Endothelial cell of umbilical vein (primary cell): ENCODE data around the gene OR2Z1. TPM values are rescaled to one million over a fixed set of nuclear protein-coding genes. Genes with fewer than 3 reads are reported as not detected.

Source experiments
- BruUV-seq: library from RNA; stranded (reverse); fragments of 400-500 nt; replicated peaks from 2 replicates; lab custom pipeline; 2021; lab: Mats Ljungman, UMichigan
- CTCF ChIA-PET: fragments of 300-600, 350-600 bp; sonication (Branson Sonifier 250); formaldehyde crosslinking; loops from one replicate; lab custom pipeline; 2021; ENCODE audit warnings: antibody characterized with exemption, inconsistent platforms; lab: Charles Lee
- POLR2A ChIA-PET: fragments of 300-600, 350-600 bp; sonication (Branson Sonifier 250); formaldehyde crosslinking; loops from one replicate; lab custom pipeline; 2021; ENCODE audit warnings: antibody characterized with exemption, inconsistent platforms; lab: Charles Lee
- DNase-seq: peaks from one replicate; pipeline ENCODE4 v3.0.0-alpha.2; 2011; ENCODE audit warnings: low read depth, low spot score
- FAIRE-seq: peaks from 2 replicates; lab custom pipeline; 2011; peaks lifted over from hg19 to GRCh38; lab: Jason Lieb, UNC
- H2AFZ ChIP-seq: 2 replicates; pipeline ENCODE4 v1.6.0; 2012; ENCODE audit warnings: low read depth, low read length, control low read depth, inconsistent platforms
- H3K27ac ChIP-seq: 2 replicates; pipeline ENCODE4 v1.5.1; 2011; ENCODE audit warnings: low read depth, mild to moderate bottlenecking, control low read depth, low read length, moderate library complexity; ENCODE audit not compliant: insufficient read depth
- H3K27me3 ChIP-seq, 2 experiments: 2 replicates each; pipeline versions ENCODE4 v1.6.0 to v1.6.1; 2011; ENCODE audit warnings: low read length in 2 of 2, mixed read lengths in 1 of 2; ENCODE audit not compliant: control insufficient read depth in 2 of 2, insufficient read depth in 2 of 2
- H3K36me3 ChIP-seq, 2 experiments: 2 replicates in 1 of 2; 3 replicates in 1 of 2; pipeline ENCODE4 v1.5.1; 2011; ENCODE audit warnings: low read length in 2 of 2, mild to moderate bottlenecking in 1 of 2, moderate library complexity in 1 of 2; ENCODE audit not compliant: control insufficient read depth in 2 of 2, insufficient read depth in 2 of 2; ENCODE audit errors: extremely low read depth in 1 of 2
- H3K4me1 ChIP-seq: 3 replicates; pipeline ENCODE4 v1.5.1; 2011; ENCODE audit warnings: mild to moderate bottlenecking, low read length; ENCODE audit not compliant: control insufficient read depth, insufficient read depth; ENCODE audit errors: extremely low read depth
- H3K4me2 ChIP-seq: 2 replicates; pipeline ENCODE4 v1.6.1; 2011; ENCODE audit warnings: low read length, control low read depth, mixed read lengths; ENCODE audit not compliant: insufficient read depth
- H3K4me3 ChIP-seq, 3 experiments: fragments of 200-600 bp in 1 of 3; sonication (generic), shearing (Covaris generic) in 1 of 3; replicated peaks in 1 of 3; 2 replicates each; pipeline ENCODE4 v1.5.1; 2011 to 2016; ENCODE audit warnings: control low read depth in 3 of 3, low read length in 3 of 3, mild to moderate bottlenecking in 2 of 3, inconsistent platforms in 1 of 3, low read depth in 1 of 3, moderate library complexity in 1 of 3; ENCODE audit not compliant: insufficient read depth in 1 of 3
- H3K79me2 ChIP-seq: 2 replicates; pipeline ENCODE4 v1.6.0; 2012; ENCODE audit warnings: low read length, inconsistent platforms; ENCODE audit not compliant: control insufficient read depth, insufficient read depth
- H3K9ac ChIP-seq: replicated peaks from 2 replicates; pipeline ENCODE3; 2011; ENCODE audit warnings: low read length, control low read depth; ENCODE audit not compliant: insufficient read depth; ENCODE audit errors: extremely low read depth
- H3K9me1 ChIP-seq: replicated peaks from 3 replicates; pipeline ENCODE4 v1.6.0; 2011; ENCODE audit warnings: mild to moderate bottlenecking, low read length; ENCODE audit not compliant: control insufficient read depth, insufficient read depth; ENCODE audit errors: extremely low read depth
- H3K9me3 ChIP-seq: replicated peaks from 2 replicates; pipeline ENCODE4 v1.5.1; 2012; ENCODE audit warnings: low read length, inconsistent platforms; ENCODE audit not compliant: control insufficient read depth, insufficient read depth
- H4K20me1 ChIP-seq: replicated peaks from 2 replicates; pipeline ENCODE3; 2011; ENCODE audit warnings: mild to moderate bottlenecking, low read length; ENCODE audit not compliant: control insufficient read depth, insufficient read depth; ENCODE audit errors: extremely low read depth
- CTCF ChIP-seq, 2 donors: IDR thresholded peaks; 1 replicate in 1 of 2; 2 replicates in 1 of 2; pipeline ENCODE4 v1.5.1; 2011; ENCODE audit warnings: low read length in 2 of 2, mild to moderate bottlenecking in 2 of 2, moderate library complexity in 2 of 2, control low read depth in 1 of 2, inconsistent platforms in 1 of 2, low read depth in 1 of 2; ENCODE audit not compliant: insufficient read depth in 1 of 2; ENCODE audit errors: extremely low read depth in 1 of 2
- EZH2 ChIP-seq: IDR thresholded peaks from 2 replicates; pipeline ENCODE4 v1.6.1; 2012; ENCODE audit warnings: borderline replicate concordance, low read depth, mild to moderate bottlenecking, moderate library complexity, low read length, inconsistent platforms; ENCODE audit not compliant: severe bottlenecking
- FOS ChIP-seq: IDR thresholded peaks from 2 replicates; pipeline ENCODE4 v1.6.1; 2011; ENCODE audit warnings: mild to moderate bottlenecking, low read length, moderate library complexity, borderline replicate concordance; ENCODE audit not compliant: insufficient read depth
- JUN ChIP-seq: IDR thresholded peaks from 2 replicates; pipeline ENCODE4 v1.6.1; 2011; ENCODE audit warnings: borderline replicate concordance, low read depth; ENCODE audit not compliant: insufficient read length, insufficient read depth
- MAX ChIP-seq: IDR thresholded peaks from 2 replicates; pipeline ENCODE4 v1.6.1; 2011; ENCODE audit not compliant: insufficient read depth, insufficient read length
- MYC ChIP-seq: IDR thresholded peaks from one replicate; pipeline ENCODE4 v1.6.1; 2011; ENCODE audit warnings: mild to moderate bottlenecking, low read depth, low read length
- POLR2A ChIP-seq: IDR thresholded peaks from 2 replicates; pipeline ENCODE4 v1.6.1; 2012; ENCODE audit warnings: low read depth, mild to moderate bottlenecking, control low read depth, low read length
- dilution Hi-C: fragments of 300-500 bp; cut with MboI; formaldehyde crosslinking; loops from one replicate; pipeline ENCODE4 v1.15.0; 2019; ENCODE audit warnings: low sequenced_read_pairs; ENCODE audit not compliant: extremely low pct_ligation_motif_present
- intact Hi-C: fragments of 100-400 bp; cut with micrococcal nuclease; formaldehyde crosslinking; loops from one replicate; pipeline ENCODE4 v1.10.0; 2022
- polyA plus RNA-seq, 4 experiments: library from polyadenylated mRNA; depleted of rRNA in 3 of 4; stranded (reverse) in 3 of 4; unstranded in 1 of 4; fragments of >200 nt; gene quantifications; 2 replicates each; pipeline versions ENCODE4 v1.2.1 to v1.2.3, GENCODE V29; 2011 to 2012; ENCODE audit warnings: missing spikeins in 1 of 4
- total RNA-seq: library from RNA; stranded (reverse); gene quantifications from 2 replicates; pipeline ENCODE4 v1.2.3, GENCODE V29; 2021

The OR2Z1 gene
- total and polyA plus RNA-seq, 2 donors (not counting 3 experiments of a cell fraction or from before 2014, with no cell fraction given): not detected

- Histone ChIP-seq H2AFZ (no peak overlapping the region), H3K9me3 (no peaks in the 10 kb centered on the region), H3K27me3 (no peaks in the 10 kb centered on the region), H3K27ac (no peak overlapping the region), H4K20me1 (no peaks in the 10 kb centered on the region), H3K4me3 (no peak overlapping the region), H3K79me2 (no peaks in the 10 kb centered on the region), H3K36me3 (no peaks in the 10 kb centered on the region), H3K9ac (no peak overlapping the region), H3K4me2 (no peak overlapping the region), H3K9me1 (no peaks in the 10 kb centered on the region), H3K4me1 (no peaks in the 10 kb centered on the region)
- CTCF ChIA-PET: no interaction called here
- POLR2A ChIA-PET: no interaction called here
- BruUV-seq: no TSS peak
- DNase-seq (no peak), FAIRE-seq (no peak)
- intact Hi-C loops (no loop called here), dilution Hi-C loops (no loop called here)
- TF ChIP-seq FOS (no peak), MYC (no peak)
Observed at GRCh38 chr19:8724276-8724675, 2.8 kb downstream of the OR2Z1 start.

DNA sequence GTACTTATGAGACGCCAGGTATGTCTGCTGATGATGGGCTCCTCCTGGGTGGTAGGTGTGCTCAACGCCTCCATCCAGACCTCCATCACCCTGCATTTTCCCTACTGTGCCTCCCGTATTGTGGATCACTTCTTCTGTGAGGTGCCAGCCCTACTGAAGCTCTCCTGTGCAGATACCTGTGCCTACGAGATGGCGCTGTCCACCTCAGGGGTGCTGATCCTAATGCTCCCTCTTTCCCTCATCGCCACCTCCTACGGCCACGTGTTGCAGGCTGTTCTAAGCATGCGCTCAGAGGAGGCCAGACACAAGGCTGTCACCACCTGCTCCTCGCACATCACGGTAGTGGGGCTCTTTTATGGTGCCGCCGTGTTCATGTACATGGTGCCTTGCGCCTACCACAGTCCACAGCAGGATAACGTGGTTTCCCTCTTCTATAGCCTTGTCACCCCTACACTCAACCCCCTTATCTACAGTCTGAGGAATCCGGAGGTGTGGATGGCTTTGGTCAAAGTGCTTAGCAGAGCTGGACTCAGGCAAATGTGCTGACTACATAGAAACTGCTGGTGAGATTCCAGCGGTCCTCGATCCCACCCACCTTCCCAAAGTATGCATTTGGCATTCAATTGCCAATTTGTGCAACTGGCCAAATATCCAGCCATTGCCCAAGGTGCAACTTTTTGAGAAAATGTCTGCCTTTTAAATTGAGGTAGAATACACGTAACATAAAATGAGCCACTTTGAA is 10.2 kb downstream of the OR2Z1 start:
- H3K36me3 ChIP-seq: no peaks in the 10 kb centered on the region
- H3K27ac ChIP-seq: no peak overlapping the region
- dilution Hi-C loops (no loop called here), intact Hi-C loops (no loop called here)
- H3K9ac ChIP-seq: no peak overlapping the region
- CTCF ChIA-PET: no interaction called here
- H3K9me1 ChIP-seq: no peaks in the 10 kb centered on the region
- H2AFZ ChIP-seq: no peak overlapping the region
- no peaks in the 10 kb centered on the region for H3K4me1 ChIP-seq
- FAIRE-seq: no peak
- no peak overlapping the region for H3K4me3 ChIP-seq
- no peaks in the 10 kb centered on the region for H3K27me3 ChIP-seq
- POLR2A ChIA-PET: no interaction called here
- TF ChIP-seq MYC: no peak
- no peak for TF ChIP-seq POLR2A
- no peak for TF ChIP-seq FOS
- TF ChIP-seq CTCF (IDR thresholded peaks at IDR 0.05; ENCODE audit: extremely low read depth in 1 of 2, insufficient read depth in 1 of 2, low read depth in 1 of 2, low read length in 2 of 2): no peak
- TF ChIP-seq JUN: no peak
- no peak for TF ChIP-seq MAX
- TF ChIP-seq EZH2: no peak
- no peaks in the 10 kb centered on the region for H3K79me2 ChIP-seq
- no peak for DNase-seq
- no peaks in the 10 kb centered on the region for H4K20me1 ChIP-seq
- no peak overlapping the region for H3K4me2 ChIP-seq
- peaks cover 11% of the 10 kb centered on the region for H3K9me3 ChIP-seq
- BruUV-seq: no TSS peak
